CD4-positive, CD25-positive, alpha-beta regulatory T cell (primary cell): ENCODE data around the gene KCNB1. TPM values are rescaled to one million over a fixed set of nuclear protein-coding genes. Genes with fewer than 3 reads are reported as not detected.

ENCODE experiments used
- ATAC-seq, 2 donors: fragments of 150-1000 bp; cut with Tn5 transposase; one replicate each; pipeline ENCODE4 v1.10.0; 2021; ENCODE audit warnings: low read depth in 2 of 2, moderate number of reproducible peaks in 2 of 2, moderate library complexity in 1 of 2
- DNase-seq, 3 donors: peaks; one replicate each; pipeline versions ENCODE4 v3.0.0 to v3.0.0-alpha.2; 2012 to 2022; ENCODE audit warnings: mixed read lengths in 1 of 3
- H3K27ac ChIP-seq: one replicate; pipeline ENCODE4 v1.7.0; 2013; ENCODE audit warnings: mild to moderate bottlenecking, low read length; ENCODE audit not compliant: insufficient read depth, poor library complexity, severe bottlenecking
- H3K27me3 ChIP-seq: one replicate; pipeline ENCODE4 v1.7.0; 2013; ENCODE audit warnings: low read length; ENCODE audit not compliant: control insufficient read depth, insufficient read depth
- H3K36me3 ChIP-seq: one replicate; pipeline ENCODE4 v1.7.0; 2013; ENCODE audit warnings: mild to moderate bottlenecking, low read length, moderate library complexity; ENCODE audit not compliant: control insufficient read depth, insufficient read depth
- H3K4me1 ChIP-seq: 2 replicates; pipeline ENCODE4 v1.7.0; 2013; ENCODE audit warnings: mild to moderate bottlenecking, low read length; ENCODE audit not compliant: insufficient read depth, control insufficient read depth, poor library complexity, severe bottlenecking
- H3K4me3 ChIP-seq: one replicate; pipeline ENCODE4 v1.7.0; 2013; ENCODE audit warnings: low read depth, mild to moderate bottlenecking, low read length, moderate library complexity
- H3K9me3 ChIP-seq, 2 experiments: 1 replicate in 1 of 2; 2 replicates in 1 of 2; pipeline ENCODE4 v1.7.0; 2013; ENCODE audit warnings: low read length in 2 of 2, mild to moderate bottlenecking in 1 of 2, moderate library complexity in 1 of 2; ENCODE audit not compliant: control insufficient read depth in 2 of 2
- H3K27ac Mint-ChIP-seq, 3 donors: one replicate each; pipeline ENCODE4 v1.8.0; 2020 to 2022; ENCODE audit warnings: mild to moderate bottlenecking in 3 of 3, mixed read lengths in 3 of 3, moderate library complexity in 2 of 3
- H3K27me3 Mint-ChIP-seq: one replicate; pipeline ENCODE4 v1.8.0; 2022; ENCODE audit warnings: mild to moderate bottlenecking, mixed read lengths
- H3K36me3 Mint-ChIP-seq: one replicate; pipeline ENCODE4 v1.8.0; 2020; ENCODE audit warnings: mixed read lengths
- H3K4me1 Mint-ChIP-seq, 4 donors: one replicate each; pipeline ENCODE4 v1.8.0; 2020 to 2022; ENCODE audit warnings: mixed read lengths in 4 of 4, mild to moderate bottlenecking in 1 of 4
- H3K4me3 Mint-ChIP-seq, 4 donors: one replicate each; pipeline ENCODE4 v1.8.0; 2020 to 2022; ENCODE audit warnings: mild to moderate bottlenecking in 4 of 4, mixed read lengths in 4 of 4, moderate library complexity in 3 of 4
- H3K9me3 Mint-ChIP-seq, 7 donors: one replicate each; pipeline ENCODE4 v1.8.0; 2020 to 2022; ENCODE audit warnings: mixed read lengths in 7 of 7, mild to moderate bottlenecking in 3 of 7, moderate library complexity in 2 of 7
- polyA plus RNA-seq, 4 donors: library from polyadenylated mRNA; unstranded; fragments of 300-500 nt; fragmentation: Illumina TruSeq; gene quantifications; one replicate each; pipeline ENCODE4 v1.2.3, GENCODE V29; 2021
- total RNA-seq: library from RNA; stranded (reverse); gene quantifications from one replicate; pipeline ENCODE4 v1.2.3, GENCODE V29; 2022

KCNB1 gene
- total and polyA plus RNA-seq, 5 donors from 2014 or later, result 0.02 to 0.05 TPM; not detected in 3

DNA sequence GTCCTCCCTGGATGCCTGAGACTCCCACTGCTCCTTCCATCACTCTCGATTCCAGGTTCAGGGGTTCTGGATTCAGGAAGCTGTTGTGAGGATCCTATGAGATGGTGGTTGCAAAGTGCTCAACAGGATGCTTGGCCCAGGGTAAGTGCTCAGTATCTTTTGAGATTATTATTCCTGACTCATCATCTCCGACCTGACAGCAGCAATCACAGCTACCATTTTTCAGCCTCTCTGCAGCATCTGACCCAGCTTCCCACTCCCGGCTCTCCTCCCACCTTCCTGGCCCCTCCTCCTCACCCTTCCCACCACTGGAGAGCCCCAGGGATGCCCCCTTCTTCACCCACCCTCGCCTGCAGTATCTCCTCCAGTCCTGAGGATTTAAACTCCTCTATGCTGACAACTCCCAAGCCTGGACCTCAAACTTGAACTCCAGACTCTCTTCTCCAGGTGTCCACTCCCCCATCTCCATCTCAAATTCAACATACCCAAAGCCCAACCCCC is 36.8 kb upstream of the KCNB1 start:
- H3K9me3 Mint-ChIP-seq, result peaks cover 0 to 6% (median 1%) of the 10 kb centered on the region in 7 donors
- no peaks in the 10 kb centered on the region for H3K36me3 Mint-ChIP-seq
- no peaks in the 10 kb centered on the region for H3K4me1 ChIP-seq
- no peak overlapping the region for H3K27ac ChIP-seq
- no peak overlapping the region for H3K4me3 Mint-ChIP-seq
- no peak overlapping the region for H3K4me3 ChIP-seq
- ATAC-seq (no peak), DNase-seq (no peak)
- no peaks in the 10 kb centered on the region for H3K9me3 ChIP-seq
- peaks cover 2% of the 10 kb centered on the region for H3K27me3 ChIP-seq
- peaks cover 0 to 2% (median 0%) of the 10 kb centered on the region in 4 donors for H3K4me1 Mint-ChIP-seq
- H3K27me3 Mint-ChIP-seq, result peaks cover 37% of the 10 kb centered on the region
- no peaks in the 10 kb centered on the region for H3K36me3 ChIP-seq
- H3K27ac Mint-ChIP-seq, result no peak overlapping the region

DNA sequence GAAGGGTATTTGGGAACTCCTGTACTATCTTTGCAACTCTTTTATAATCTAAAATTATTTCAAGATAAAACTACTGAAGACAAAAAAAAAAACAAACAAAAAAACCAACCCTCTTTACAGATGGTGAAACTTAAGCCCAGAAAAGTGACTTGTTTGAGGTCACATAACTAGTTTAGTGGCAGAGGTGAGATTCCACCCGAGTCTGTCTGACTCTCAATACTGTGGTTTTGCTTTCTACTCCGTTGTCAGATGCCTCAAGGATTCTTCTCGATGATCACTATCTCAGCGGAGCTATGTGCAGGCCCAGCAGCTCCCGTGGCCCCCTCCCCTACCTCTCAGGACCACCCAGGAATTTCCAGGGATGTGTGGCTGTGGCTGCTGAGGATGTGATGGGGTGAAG is 36.1 kb upstream of the KCNB1 start:
- peaks cover 36% of the 10 kb centered on the region for H3K27me3 Mint-ChIP-seq
- no peak overlapping the region for H3K27ac ChIP-seq
- no peak for ATAC-seq
- H3K9me3 Mint-ChIP-seq, result peaks cover 0 to 5% (median 0%) of the 10 kb centered on the region in 7 donors
- no peak overlapping the region for H3K4me3 Mint-ChIP-seq
- DNase-seq, result no peak
- no peaks in the 10 kb centered on the region for H3K36me3 Mint-ChIP-seq
- no peaks in the 10 kb centered on the region for H3K4me1 ChIP-seq
- H3K4me3 ChIP-seq, result no peak overlapping the region
- peaks cover 0 to 2% (median 0%) of the 10 kb centered on the region in 4 donors for H3K4me1 Mint-ChIP-seq
- no peaks in the 10 kb centered on the region for H3K36me3 ChIP-seq
- no peak overlapping the region for H3K27ac Mint-ChIP-seq
- H3K27me3 ChIP-seq, result no peaks in the 10 kb centered on the region
- no peaks in the 10 kb centered on the region for H3K9me3 ChIP-seq

- H3K4me3 Mint-ChIP-seq, result no peak overlapping the region
Measured at GRCh38 chr20:49517805-49518100, 35.3 kb upstream of the KCNB1 start.

DNA sequence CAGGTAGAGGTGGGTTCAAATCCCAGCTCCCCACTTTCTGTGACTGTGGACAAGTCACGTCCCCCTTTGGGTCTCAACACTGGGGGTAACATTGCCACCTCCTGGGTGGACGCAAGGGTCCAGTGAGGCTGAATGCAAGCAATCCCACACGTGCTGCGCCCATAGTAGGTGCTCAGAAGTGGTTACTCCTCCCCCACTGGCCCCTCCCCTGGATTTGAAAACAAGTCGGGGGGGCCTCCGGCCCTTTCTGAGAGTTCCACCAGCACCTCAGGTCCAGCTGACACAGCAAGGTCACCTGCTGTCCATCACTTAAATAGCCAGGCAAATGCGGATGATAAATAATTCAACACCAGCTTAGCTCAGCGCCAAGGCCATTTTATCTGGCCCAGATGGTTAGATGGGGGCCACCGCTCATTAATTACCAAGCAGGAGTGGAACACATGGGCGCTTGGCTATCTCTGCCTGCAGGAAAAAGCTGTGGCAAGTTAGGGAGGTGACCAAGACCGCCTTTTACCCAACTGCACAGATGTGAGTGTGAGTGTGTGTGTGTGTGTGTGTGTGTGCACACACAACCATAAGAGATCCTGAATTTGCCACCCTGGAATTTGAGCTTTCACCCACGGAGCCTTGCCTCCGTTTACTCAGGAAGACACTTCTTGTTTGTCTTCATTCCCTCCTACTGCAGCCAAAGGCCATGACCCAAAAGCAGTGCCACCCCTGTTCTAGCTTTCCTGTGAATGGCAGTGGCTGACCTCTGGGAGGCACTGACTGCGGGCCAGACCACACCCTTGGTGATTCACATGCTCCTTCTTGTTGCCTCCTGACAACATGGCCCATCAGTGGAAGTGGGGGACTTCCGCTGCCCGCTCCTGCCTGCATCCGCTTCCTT is 34.7 kb upstream of the KCNB1 start:
- Mint-ChIP-seq H3K4me1 (peaks cover 0 to 2% (median 0%) of the 10 kb centered on the region in 4 donors), H3K4me3 (no peak overlapping the region), H3K9me3 (peaks cover 0 to under 1% (median 0%) of the 10 kb centered on the region in 7 donors), H3K36me3 (no peaks in the 10 kb centered on the region), H3K27me3 (peaks cover 24% of the 10 kb centered on the region), H3K27ac (no peak overlapping the region)
- Histone ChIP-seq H3K4me1 (no peaks in the 10 kb centered on the region), H3K27ac (no peak overlapping the region), H3K4me3 (no peak overlapping the region), H3K27me3 (no peaks in the 10 kb centered on the region), H3K9me3 (no peaks in the 10 kb centered on the region), H3K36me3 (no peaks in the 10 kb centered on the region)
- DNase-seq, result no peak
- no peak for ATAC-seq

More at GRCh38 chr20:49517805-49518100, 35.3 kb upstream of the KCNB1 start:
- H3K27ac ChIP-seq, result no peak overlapping the region
- H3K9me3 Mint-ChIP-seq, result peaks cover 0 to 1% (median 0%) of the 10 kb centered on the region in 7 donors
- H3K27me3 ChIP-seq, result no peaks in the 10 kb centered on the region
- no peaks in the 10 kb centered on the region for H3K9me3 ChIP-seq
- ATAC-seq (no peak), DNase-seq (no peak)
- H3K27ac Mint-ChIP-seq, result no peak overlapping the region
- H3K4me3 ChIP-seq, result no peak overlapping the region
- H3K4me1 ChIP-seq, result no peaks in the 10 kb centered on the region
- peaks cover 28% of the 10 kb centered on the region for H3K27me3 Mint-ChIP-seq
- H3K4me1 Mint-ChIP-seq, result peaks cover 0 to 2% (median 0%) of the 10 kb centered on the region in 4 donors
- no peaks in the 10 kb centered on the region for H3K36me3 Mint-ChIP-seq
- H3K36me3 ChIP-seq, result no peaks in the 10 kb centered on the region

GRCh38 chr20:49515586-49515985 is 33.1 kb upstream of the KCNB1 start:
- H3K27ac Mint-ChIP-seq, result no peak overlapping the region
- H3K4me3 Mint-ChIP-seq, result peak overlapping the region in 1 of 4 donors; percentile 64
- peaks cover 25% of the 10 kb centered on the region for H3K27me3 Mint-ChIP-seq
- no peaks in the 10 kb centered on the region for H3K36me3 Mint-ChIP-seq
- H3K36me3 ChIP-seq, result no peaks in the 10 kb centered on the region
- H3K27me3 ChIP-seq, result no peaks in the 10 kb centered on the region
- ATAC-seq (no peak), DNase-seq (no peak)
- no peak overlapping the region for H3K27ac ChIP-seq
- H3K4me1 Mint-ChIP-seq, result no peaks in the 10 kb centered on the region
- no peaks in the 10 kb centered on the region for H3K4me1 ChIP-seq
- no peaks in the 10 kb centered on the region for H3K9me3 Mint-ChIP-seq
- no peaks in the 10 kb centered on the region for H3K9me3 ChIP-seq
- no peak overlapping the region for H3K4me3 ChIP-seq

- Histone ChIP-seq H3K4me3 (no peak overlapping the region), H3K9me3 (no peaks in the 10 kb centered on the region), H3K27ac (no peak overlapping the region), H3K36me3 (no peaks in the 10 kb centered on the region), H3K27me3 (peaks cover 3% of the 10 kb centered on the region), H3K4me1 (no peaks in the 10 kb centered on the region)
- H3K9me3 Mint-ChIP-seq, result no peaks in the 10 kb centered on the region
- no peak overlapping the region for H3K27ac Mint-ChIP-seq
- peaks cover 28% of the 10 kb centered on the region for H3K27me3 Mint-ChIP-seq
- H3K4me3 Mint-ChIP-seq, result no peak overlapping the region
- H3K4me1 Mint-ChIP-seq, result peaks cover 0 to 3% (median under 1%) of the 10 kb centered on the region in 4 donors
- no peaks in the 10 kb centered on the region for H3K36me3 Mint-ChIP-seq
- DNase-seq, result no peak
- no peak for ATAC-seq
Measured at GRCh38 chr20:49513517-49513916, 31.0 kb upstream of the KCNB1 start.

- Histone ChIP-seq H3K27me3 (peaks cover 3% of the 10 kb centered on the region), H3K27ac (no peak overlapping the region), H3K9me3 (no peaks in the 10 kb centered on the region), H3K4me1 (no peaks in the 10 kb centered on the region), H3K36me3 (no peaks in the 10 kb centered on the region), H3K4me3 (no peak overlapping the region)
- H3K27me3 Mint-ChIP-seq, result peaks cover 28% of the 10 kb centered on the region
- DNase-seq, result no peak
- H3K36me3 Mint-ChIP-seq, result no peaks in the 10 kb centered on the region
- no peaks in the 10 kb centered on the region for H3K9me3 Mint-ChIP-seq
- H3K4me1 Mint-ChIP-seq, result peaks cover 0 to 4% (median 1%) of the 10 kb centered on the region in 4 donors
- no peak for ATAC-seq
- H3K4me3 Mint-ChIP-seq, result no peak overlapping the region
- H3K27ac Mint-ChIP-seq, result no peak overlapping the region
Measured at GRCh38 chr20:49513009-49513408, 30.5 kb upstream of the KCNB1 start.
